Esophagus (tissue), 2 donors: ENCODE results near the gene CDIP1. TPM values are rescaled to one million over a fixed set of nuclear protein-coding genes. Genes with fewer than 3 reads are reported as not detected.
A peak's percentile ranks its signal among the peaks of the same experiment; 100 is the strongest.

Experiments used
- H3K27ac ChIP-seq, 2 donors: one replicate each; pipeline ENCODE4 v1.5.1; 2013; ENCODE audit warnings: low read depth in 2 of 2, mild to moderate bottlenecking in 2 of 2, inconsistent platforms in 1 of 2, low read length in 1 of 2, moderate library complexity in 1 of 2
- H3K27me3 ChIP-seq, 2 donors: one replicate each; pipeline ENCODE4 v1.6.1; 2013; ENCODE audit warnings: low read length in 2 of 2, control low read depth in 1 of 2, mild to moderate bottlenecking in 1 of 2; ENCODE audit not compliant: insufficient read depth in 2 of 2, control insufficient read depth in 1 of 2
- H3K36me3 ChIP-seq, 2 donors: one replicate each; pipeline ENCODE4 v1.6.1; 2013; ENCODE audit warnings: low read length in 1 of 2; ENCODE audit not compliant: control insufficient read depth in 2 of 2, insufficient read depth in 2 of 2
- H3K4me1 ChIP-seq, 2 donors: one replicate each; pipeline ENCODE4 v1.6.1; 2013; ENCODE audit warnings: low read length in 1 of 2; ENCODE audit not compliant: control insufficient read depth in 2 of 2, insufficient read depth in 2 of 2
- H3K4me3 ChIP-seq, 2 donors: one replicate each; pipeline ENCODE4 v1.5.1; 2013; ENCODE audit warnings: low read length in 2 of 2, mild to moderate bottlenecking in 2 of 2, low read depth in 1 of 2, moderate library complexity in 1 of 2
- H3K9me3 ChIP-seq, 2 donors: one replicate each; pipeline ENCODE4 v1.6.1; 2013; ENCODE audit warnings: mild to moderate bottlenecking in 2 of 2, low read depth in 1 of 2, low read length in 1 of 2, moderate library complexity in 1 of 2; ENCODE audit not compliant: control insufficient read depth in 2 of 2, insufficient read depth in 1 of 2
- WGBS, 2 donors: extraction: QIAGEN DNeasy Blood & Tissue Kit; methylation state at CpG; one replicate each; pipeline ENCODE4 v1.1.7; 2013; 5-methylcytosine and 5-hydroxymethylcytosine counted together
- polyA plus RNA-seq, 2 donors: library from polyadenylated mRNA; stranded (reverse); fragments of 200-250 nt; gene quantifications; one replicate each; pipeline ENCODE4 v1.2.3, GENCODE V29; 2013
- donor health status: healthy with polysubstance abuse.
- donor health status: Bipolar disorder and iron deficiency.

Gene CDIP1
- polyA plus RNA-seq, 2 donors: 12.0 to 12.1 TPM

GRCh38 chr16:4465977-4466779 is 72.4 kb downstream of the CDIP1 start:
- Histone ChIP-seq H3K4me1 (no peaks in the 10 kb centered on the region), H3K27me3 (no peaks in the 10 kb centered on the region), H3K27ac (no peak overlapping the region), H3K9me3 (no peaks in the 10 kb centered on the region), H3K4me3 (no peak overlapping the region), H3K36me3 (peaks cover 16 to 31% of the 10 kb centered on the region in 2 donors)
- WGBS, 2 donors: 87% methylated on average over 32 of the region's 32 CpGs

- H3K27me3 ChIP-seq: no peaks in the 10 kb centered on the region
- H3K4me3 ChIP-seq: no peak overlapping the region
- peaks cover 12 to 27% of the 10 kb centered on the region in 2 donors for H3K36me3 ChIP-seq
- 74 to 79% methylated on average over 22 of the region's 22 CpGs for WGBS, 2 donors
- H3K9me3 ChIP-seq: no peaks in the 10 kb centered on the region
- H3K27ac ChIP-seq: no peak overlapping the region
- H3K4me1 ChIP-seq: no peaks in the 10 kb centered on the region
Observed at GRCh38 chr16:4463522-4464163, 74.9 kb downstream of the CDIP1 start.

GRCh38 chr16:4461250-4462085 is 77.1 kb downstream of the CDIP1 start:
- Histone ChIP-seq H3K9me3 (no peaks in the 10 kb centered on the region), H3K27ac (peak overlapping the region in 1 of 2 donors; percentile 42), H3K27me3 (no peaks in the 10 kb centered on the region), H3K36me3 (peaks cover 12 to 28% of the 10 kb centered on the region in 2 donors), H3K4me1 (no peaks in the 10 kb centered on the region), H3K4me3 (no peak overlapping the region)
- 78% methylated on average over 27 of the region's 27 CpGs for WGBS, 2 donors

GRCh38 chr16:4460936-4461249 is 77.7 kb downstream of the CDIP1 start:
- Histone ChIP-seq H3K4me1 (no peaks in the 10 kb centered on the region), H3K9me3 (no peaks in the 10 kb centered on the region), H3K4me3 (no peak overlapping the region), H3K27me3 (no peaks in the 10 kb centered on the region), H3K27ac (peak overlapping the region in 1 of 2 donors; percentile 42), H3K36me3 (peaks cover 12 to 27% of the 10 kb centered on the region in 2 donors)
- 86 to 89% methylated on average over 5 of the region's 5 CpGs for WGBS, 2 donors

Other genes starting within 250 kb of the CDIP1 start
- gene GLIS2, start 222.7 kb downstream of the CDIP1 start, polyA plus RNA-seq: 1 to 10 TPM; 1.2 to 1.6 TPM
- 10 to 100 TPM; 48.2 to 86.1 TPM for gene PAM16, start 187.5 kb downstream of the CDIP1 start, polyA plus RNA-seq
- 10 to 100 TPM; 25.5 to 32.7 TPM for gene VASN, start 166.9 kb downstream of the CDIP1 start, polyA plus RNA-seq
- 10 to 100 TPM; 11.6 to 12.8 TPM for gene CORO7, start 122.2 kb downstream of the CDIP1 start, polyA plus RNA-seq
- gene DNAJA3, start 112.9 kb downstream of the CDIP1 start, polyA plus RNA-seq: 10 to 100 TPM; 20.5 to 27.8 TPM
- 10 to 100 TPM; 39.8 to 40.7 TPM for gene NMRAL1, start 64.1 kb downstream of the CDIP1 start, polyA plus RNA-seq
- 10 to 100 TPM; 77.1 to 85.9 TPM for gene HMOX2, start 62.4 kb downstream of the CDIP1 start, polyA plus RNA-seq
- under 1 TPM; 0.04 to 0.08 TPM for gene C16orf96, start 17.6 kb upstream of the CDIP1 start, polyA plus RNA-seq
- 10 to 100 TPM; 18.6 to 34.7 TPM for gene UBALD1, start 76.1 kb upstream of the CDIP1 start, polyA plus RNA-seq
- gene MGRN1, start 86.1 kb upstream of the CDIP1 start, polyA plus RNA-seq: 10 to 100 TPM; 10.9 to 15.1 TPM
- 10 to 100 TPM; 18.5 to 29.3 TPM for gene NUDT16L1, start 154.8 kb upstream of the CDIP1 start, polyA plus RNA-seq
- 10 to 100 TPM in 1 of 2 donors, 1 to 10 TPM in 1; 9.3 to 26.8 TPM for gene ANKS3, start 195.5 kb upstream of the CDIP1 start, polyA plus RNA-seq
- under 1 TPM; 0.39 to 0.81 TPM for gene DNAAF8, start 195.8 kb upstream of the CDIP1 start, polyA plus RNA-seq
- gene ZNF500, start 228.4 kb upstream of the CDIP1 start, polyA plus RNA-seq: 1 to 10 TPM; 4.4 to 8.9 TPM
- under 1 TPM in 1 of 2 donors, not detected in 1; 0.07 TPM for gene SEPTIN12, start 249.6 kb upstream of the CDIP1 start, polyA plus RNA-seq